Psoas muscle (tissue), 8 donors: ENCODE data around the gene INPP5E. TPM values are rescaled to one million over a fixed set of nuclear protein-coding genes. Genes with fewer than 3 reads are reported as not detected.

ENCODE experiments used
- ATAC-seq, 4 donors: fragments of 200-7000 bp; cut with Tn5 transposase; one replicate each; pipeline ENCODE4 v1.9.1; 2020; ENCODE audit warnings: moderate library complexity in 3 of 4, mild to moderate bottlenecking in 2 of 4
- DNase-seq, 2 donors: peaks; one replicate each; pipeline ENCODE4 v3.0.0-alpha.2; 2020
- H3K27ac ChIP-seq: fragments of 200-600 bp; one replicate; pipeline ENCODE4 v1.8.0; 2022
- H3K27me3 ChIP-seq, 3 donors: fragments of 200-600 bp in 1 of 3; one replicate each; pipeline versions ENCODE4 v1.6.1 to v1.8.0; 2013 to 2022; ENCODE audit warnings: low read length in 2 of 3, mild to moderate bottlenecking in 2 of 3, moderate library complexity in 1 of 3; ENCODE audit not compliant: insufficient read depth in 3 of 3
- H3K36me3 ChIP-seq, 2 donors: fragments of 200-600 bp in 1 of 2; one replicate each; pipeline versions ENCODE4 v1.6.1 to v1.8.0; 2013 to 2022; ENCODE audit warnings: low read depth in 1 of 2, mild to moderate bottlenecking in 1 of 2, moderate library complexity in 1 of 2; ENCODE audit not compliant: insufficient read depth in 1 of 2
- H3K4me1 ChIP-seq: fragments of 200-600 bp; one replicate; pipeline ENCODE4 v1.8.0; 2022
- H3K4me3 ChIP-seq: fragments of 200-600 bp; one replicate; pipeline ENCODE4 v1.8.0; 2022; ENCODE audit warnings: mild to moderate bottlenecking
- H3K9me3 ChIP-seq: fragments of 200-600 bp; one replicate; pipeline ENCODE4 v1.8.0; 2022
- CTCF ChIP-seq: fragments of 200-600 bp; IDR thresholded peaks from one replicate; pipeline ENCODE4 v1.8.0; 2022; ENCODE audit warnings: antibody characterized with exemption
- WGBS, 3 donors: extraction: QIAGEN DNeasy Blood & Tissue Kit; methylation state at CpG; one replicate each; pipeline versions ENCODE4 v1.1.6 to v1.1.7; 2013; 5-methylcytosine and 5-hydroxymethylcytosine counted together
- intact Hi-C, 2 donors: fragments of 100-400 bp; cut with DNase I; formaldehyde crosslinking; loops; one replicate each; pipeline versions ENCODE4 v1.11.0 to v1.14.2; 2022
- polyA plus RNA-seq, 3 donors: library from polyadenylated mRNA; stranded (reverse); fragments of 200-250 nt; gene quantifications; one replicate each; pipeline ENCODE4 v1.2.3, GENCODE V29; 2013
- total RNA-seq, 4 donors: library from RNA; stranded (reverse); fragmentation: NEBNext Ultra II Directional in 2 of 4; extraction: Animal tissue kit (Norgen Biotek cat#: 25700) in 2 of 4; gene quantifications; one replicate each; pipeline versions ENCODE4 v1.2.1 to v1.2.4, GENCODE V29; 2021 to 2023
- donor health status: healthy with polysubstance abuse.
- donor health status: DM: no; HTN: no; CAD: no; lungs with moderate emphysema.
- donor health status: Bipolar disorder and iron deficiency.
- donor health status: healthy.
- donor health status: DM: yes; HTN: yes; CAD: no.
- donor health status: DM: no; HTN: no; CAD: no.
- donor health status: DM: no; HTN: no; CAD: no.
- donor health status: DM: yes; HTN: yes; CAD: no.

Gene INPP5E
- total and polyA plus RNA-seq, 7 donors, result 4.7 to 9.6 (median 5.3) TPM

DNA sequence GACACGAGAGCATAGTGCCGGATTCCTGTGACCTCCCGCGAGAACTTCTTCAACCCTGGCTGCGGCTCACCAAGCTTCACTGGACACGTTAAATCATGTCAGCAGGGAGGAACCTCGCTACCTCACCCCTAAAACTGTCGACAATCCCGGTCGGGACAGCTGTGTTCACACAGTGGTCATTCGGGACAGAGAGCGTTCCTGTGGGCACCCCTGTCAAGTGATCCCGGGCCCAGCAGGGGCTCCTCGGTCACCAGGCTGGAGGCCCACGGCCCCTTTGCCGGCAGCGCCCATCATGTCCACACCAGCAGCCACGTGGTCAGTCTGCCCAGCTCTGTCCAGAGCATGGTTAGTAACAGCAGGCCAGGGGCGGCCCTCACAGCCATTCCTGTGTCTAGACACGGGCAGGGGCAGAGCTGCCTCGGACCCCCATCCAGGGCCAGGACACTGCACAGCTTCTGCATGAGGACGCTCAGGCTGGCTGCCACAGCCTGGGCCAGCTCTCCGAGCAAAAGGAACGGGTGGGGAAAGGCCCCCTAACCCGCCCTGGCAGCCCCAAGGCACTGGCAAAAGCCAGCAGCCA lies 3.5 kb downstream of the INPP5E start:
- peak overlapping the region; percentile 11 for H3K4me3 ChIP-seq
- no peaks in the 10 kb centered on the region for H3K27me3 ChIP-seq
- DNase-seq (no peak), ATAC-seq (no peak)
- TF ChIP-seq CTCF, result no peak
- H3K27ac ChIP-seq, result no peak overlapping the region
- H3K36me3 ChIP-seq, result peaks cover 0 to 34% of the 10 kb centered on the region in 2 donors
- 84 to 91% (median 88%) methylated on average over 24 to 25 of the region's 25 CpGs for WGBS, 3 donors
- H3K9me3 ChIP-seq, result no peaks in the 10 kb centered on the region
- H3K4me1 ChIP-seq, result peaks cover 26% of the 10 kb centered on the region
- intact Hi-C loops, result no loop called here

DNA sequence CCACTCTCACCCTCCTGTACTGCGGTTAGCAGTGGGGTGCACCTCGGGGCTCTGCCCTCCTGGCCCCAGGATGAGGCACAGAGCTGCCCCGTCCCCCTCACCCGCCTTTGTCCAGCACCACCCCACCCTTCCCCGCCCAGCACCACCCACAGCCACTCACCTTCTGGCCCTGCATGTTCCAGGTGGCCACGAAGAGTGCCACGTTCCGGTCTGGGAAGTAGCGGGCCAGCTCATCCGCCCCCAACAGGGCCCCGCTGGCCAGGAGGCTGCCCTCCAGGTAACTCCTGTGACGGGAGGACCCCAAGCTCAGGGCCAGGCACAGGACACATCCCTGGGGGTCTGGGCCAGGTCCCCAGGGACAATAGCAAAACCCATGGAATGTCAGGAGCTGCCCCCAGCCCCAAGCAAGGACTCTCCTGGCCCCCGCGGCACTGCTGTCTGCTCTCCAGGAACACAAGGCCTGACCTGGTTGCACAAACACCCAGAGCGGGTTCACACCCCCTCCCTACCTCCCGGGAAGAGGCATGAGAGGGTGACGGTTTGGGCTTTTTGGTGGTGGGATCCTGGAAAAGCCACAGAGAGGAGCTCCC lies 5.0 kb downstream of the INPP5E start:
- intact Hi-C loops, result no loop called here
- Histone ChIP-seq H3K27ac (no peak overlapping the region), H3K4me3 (no peak overlapping the region), H3K36me3 (peaks cover 0 to 39% of the 10 kb centered on the region in 2 donors), H3K4me1 (peaks cover 19% of the 10 kb centered on the region), H3K9me3 (no peaks in the 10 kb centered on the region), H3K27me3 (no peaks in the 10 kb centered on the region)
- no peak for TF ChIP-seq CTCF
- DNase-seq, result no peak
- WGBS, 3 donors, result 93 to 94% (median 93%) methylated on average over 15 to 17 of the region's 17 CpGs
- no peak for ATAC-seq

- no peak overlapping the region for H3K27ac ChIP-seq
- H3K27me3 ChIP-seq, result no peaks in the 10 kb centered on the region
- TF ChIP-seq CTCF, result no peak
- intact Hi-C loops, result no loop called here
- H3K36me3 ChIP-seq, result peaks cover 0 to 46% of the 10 kb centered on the region in 2 donors
- ATAC-seq, result no peak
- H3K4me1 ChIP-seq, result peaks cover 19% of the 10 kb centered on the region
- H3K9me3 ChIP-seq, result no peaks in the 10 kb centered on the region
- WGBS, 3 donors, result 90 to 91% (median 90%) methylated on average over 36 to 37 of the region's 37 CpGs
- no peak for DNase-seq
- no peak overlapping the region for H3K4me3 ChIP-seq
Measured at GRCh38 chr9:136433849-136434579, 5.6 kb downstream of the INPP5E start.

GRCh38 chr9:136433043-136433715 lies 6.5 kb downstream of the INPP5E start:
- H3K4me3 ChIP-seq, result no peak overlapping the region
- no peaks in the 10 kb centered on the region for H3K27me3 ChIP-seq
- H3K36me3 ChIP-seq, result peaks cover 0 to 54% of the 10 kb centered on the region in 2 donors
- ATAC-seq, result no peak
- no peak for DNase-seq
- 88 to 94% (median 92%) methylated on average over 30 to 36 of the region's 36 CpGs for WGBS, 3 donors
- TF ChIP-seq CTCF, result no peak
- intact Hi-C loops, result no loop called here
- H3K27ac ChIP-seq, result no peak overlapping the region
- no peaks in the 10 kb centered on the region for H3K9me3 ChIP-seq
- H3K4me1 ChIP-seq, result peaks cover 18% of the 10 kb centered on the region
